ENCODE data around the gene PIK3R2. TPM values are rescaled to one million over a fixed set of nuclear protein-coding genes. Genes with fewer than 3 reads are reported as not detected.
A peak's percentile ranks its signal among the peaks of the same experiment; 100 is the strongest.
"Not testable (repeated sequence)": the region's sequence is repeated elsewhere in the genome, so short reads cannot be mapped to it uniquely, and the experiment has no call there.

Gene PIK3R2
- total RNA-seq, 2 experiments from 2014 or later, result 11.4 to 12.9 TPM

DNA sequence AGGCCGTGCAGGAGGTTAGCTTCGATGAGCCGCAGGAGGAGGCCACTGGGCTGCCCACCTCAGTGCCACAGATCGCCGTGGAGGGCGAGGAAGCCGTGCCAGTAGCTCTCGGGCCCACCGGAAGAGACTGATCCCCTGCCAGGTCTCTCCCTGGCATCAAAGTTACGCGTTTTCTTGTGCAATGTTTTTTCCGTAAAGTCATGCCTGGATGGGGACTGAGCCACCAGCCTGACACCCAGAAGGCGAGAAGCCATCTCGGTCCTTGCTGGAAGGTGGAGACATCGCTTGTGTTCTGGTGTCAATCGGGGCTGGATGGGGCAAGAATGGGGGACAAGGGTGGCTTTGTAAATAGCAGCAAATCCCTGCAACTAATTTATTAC lies 3.4 kb upstream of the PIK3R2 start:
- no peak overlapping the region for H3K4me3 Mint-ChIP-seq
- no peak overlapping the region for H3K27ac Mint-ChIP-seq
- H3K9me3 Mint-ChIP-seq, result no peaks in the 10 kb centered on the region
- H3K36me3 Mint-ChIP-seq, result peaks cover 15% of the 10 kb centered on the region
- H3K4me1 Mint-ChIP-seq, result peaks cover 14% of the 10 kb centered on the region
- POLR2A ChIA-PET, result interaction anchor here (0.7 to 0.8 kb wide), 2 partner anchors 23 to 663 kb away, joined by 3 read pairs; no protein-coding TSS in a partner anchor
- ATAC-seq (ENCODE audit: low read depth), result no peak
- no peak for DNase-seq
- H3K27me3 Mint-ChIP-seq, result no peaks in the 10 kb centered on the region

- Mint-ChIP-seq H3K27ac (peak overlapping the region; percentile 94), H3K4me3 (peak overlapping the region; percentile 91), H3K9me3 (no peaks in the 10 kb centered on the region), H3K4me1 (peaks cover 14% of the 10 kb centered on the region), H3K36me3 (peaks cover 9% of the 10 kb centered on the region), H3K27me3 (no peaks in the 10 kb centered on the region)
- DNase-seq (no peak), ATAC-seq (ENCODE audit: low read depth) (no peak)
- POLR2A ChIA-PET, result interaction anchor here (0.6 to 2.5 kb wide), 7 partner anchors 8 to 143 kb away, joined by 3 to 29 read pairs (median 6); partner anchors contain the start of genes ARRDC2 and IL12RB1
These were observed 2.0 kb upstream of the PIK3R2 start for GRCh38 chr19:18150776-18151624.

DNA sequence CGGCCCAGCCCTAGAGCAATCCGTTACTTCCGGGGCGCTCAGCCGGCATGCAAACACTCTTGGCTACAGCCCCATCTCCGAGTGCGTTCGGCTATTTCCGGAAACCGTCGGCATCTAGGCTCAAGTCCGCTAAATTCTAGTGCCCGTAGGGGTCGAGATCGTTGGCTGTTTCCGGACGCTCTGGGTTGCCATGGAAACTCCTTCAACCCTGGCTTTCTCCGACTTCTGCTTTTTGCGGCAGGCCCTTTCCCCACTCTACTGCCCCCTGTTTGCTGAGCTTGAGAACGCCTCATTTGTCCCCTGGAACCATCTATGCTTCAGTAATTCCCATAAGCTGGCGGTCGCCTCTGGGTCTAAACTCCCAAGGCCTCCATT lies 534 bp upstream of the PIK3R2 start:
- H3K27me3 Mint-ChIP-seq, result no peaks in the 10 kb centered on the region
- no peaks in the 10 kb centered on the region for H3K9me3 Mint-ChIP-seq
- peaks cover 17% of the 10 kb centered on the region for H3K4me1 Mint-ChIP-seq
- DNase-seq (peak; percentile 98), ATAC-seq (ENCODE audit: low read depth) (peak; percentile 72)
- H3K27ac Mint-ChIP-seq, result peak overlapping the region; percentile 94
- POLR2A ChIA-PET, result interaction anchor here (0.7 to 2.5 kb wide), 11 partner anchors 10 to 262 kb away, joined by 3 to 29 read pairs (median 6); partner anchors contain the start of genes ARRDC2, IL12RB1 and JUND
- H3K36me3 Mint-ChIP-seq, result peaks cover 2% of the 10 kb centered on the region
- H3K4me3 Mint-ChIP-seq, result peak overlapping the region; percentile 91

GRCh38 chr19:18153556-18154134 lies 682 bp downstream of the PIK3R2 start:
- no peak for ATAC-seq (ENCODE audit: low read depth)
- H3K27ac Mint-ChIP-seq, result peak overlapping the region; percentile 56
- no peak for DNase-seq
- H3K27me3 Mint-ChIP-seq, result no peaks in the 10 kb centered on the region
- peak overlapping the region; percentile 91 for H3K4me3 Mint-ChIP-seq
- H3K4me1 Mint-ChIP-seq, result peaks cover 17% of the 10 kb centered on the region
- POLR2A ChIA-PET, result no interaction called here
- no peaks in the 10 kb centered on the region for H3K36me3 Mint-ChIP-seq
- H3K9me3 Mint-ChIP-seq, result no peaks in the 10 kb centered on the region

DNA sequence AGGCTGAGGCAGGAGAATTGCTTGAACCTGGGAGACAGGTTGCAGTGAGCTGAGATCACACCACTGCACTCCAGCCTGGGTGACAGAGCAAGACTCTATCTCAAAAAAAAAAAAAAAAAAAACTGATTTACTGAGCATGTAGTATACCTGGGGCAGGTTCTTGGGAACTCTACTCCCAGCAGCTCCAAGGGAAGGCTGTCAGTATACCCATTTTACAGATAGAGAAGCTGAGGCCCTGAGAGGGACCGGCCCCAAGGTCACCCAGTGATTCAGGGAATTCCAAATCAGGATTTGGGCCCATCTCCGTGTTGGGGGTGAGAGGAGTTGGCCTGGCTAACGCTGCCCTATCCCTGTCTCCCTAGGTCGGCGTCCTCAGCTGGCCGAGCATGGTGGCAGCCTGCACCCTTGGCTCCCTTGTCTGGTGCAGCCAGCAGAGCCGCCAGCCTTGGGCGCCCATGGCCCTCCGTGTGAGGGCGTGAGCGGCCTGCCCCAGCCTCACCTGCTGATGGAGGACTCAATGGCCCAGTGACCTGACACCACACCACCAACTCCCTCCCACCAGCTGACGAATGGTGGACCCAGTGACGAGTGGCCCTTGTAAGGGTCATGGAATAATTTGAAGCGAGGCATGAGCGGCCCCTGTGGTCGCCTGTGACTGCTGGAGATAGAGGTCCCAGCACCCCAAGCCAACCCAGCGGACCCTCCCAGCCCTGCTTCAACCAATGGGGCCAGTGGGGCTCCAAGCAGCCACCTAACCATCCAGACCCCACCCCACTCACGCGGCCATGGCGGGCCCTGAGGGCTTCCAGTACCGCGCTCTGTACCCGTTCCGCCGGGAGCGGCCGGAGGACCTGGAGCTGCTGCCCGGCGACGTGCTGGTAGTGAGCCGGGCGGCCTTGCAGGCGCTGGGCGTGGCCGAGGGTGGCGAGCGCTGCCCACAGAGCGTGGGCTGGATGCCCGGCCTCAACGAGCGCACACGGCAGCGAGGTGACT lies 2.4 kb downstream of the PIK3R2 start:
- DNase-seq (no peak), ATAC-seq (ENCODE audit: low read depth) (no peak)
- no peak overlapping the region for H3K4me3 Mint-ChIP-seq
- H3K9me3 Mint-ChIP-seq, result no peaks in the 10 kb centered on the region
- POLR2A ChIA-PET, result interaction anchor here (0.6 kb wide), 2 partner anchors 26 to 172 kb away, joined by 3 to 4 read pairs; no protein-coding TSS in a partner anchor
- no peaks in the 10 kb centered on the region for H3K27me3 Mint-ChIP-seq
- H3K4me1 Mint-ChIP-seq, result peaks cover 21% of the 10 kb centered on the region
- H3K27ac Mint-ChIP-seq, result no peak overlapping the region
- peaks cover under 1% of the 10 kb centered on the region for H3K36me3 Mint-ChIP-seq

- POLR2A ChIA-PET, result interaction anchor here (0.6 kb wide), 1 partner anchor 25 kb away, joined by 4 read pairs; no protein-coding TSS in a partner anchor
- no peaks in the 10 kb centered on the region for H3K27me3 Mint-ChIP-seq
- peaks cover 22% of the 10 kb centered on the region for H3K4me1 Mint-ChIP-seq
- H3K9me3 Mint-ChIP-seq, result no peaks in the 10 kb centered on the region
- DNase-seq (no peak), ATAC-seq (ENCODE audit: low read depth) (no peak)
- no peak overlapping the region for H3K4me3 Mint-ChIP-seq
- peaks cover 2% of the 10 kb centered on the region for H3K36me3 Mint-ChIP-seq
- H3K27ac Mint-ChIP-seq, result no peak overlapping the region
These were observed 3.3 kb downstream of the PIK3R2 start for GRCh38 chr19:18156268-18156667.

GRCh38 chr19:18156841-18157464 lies 4.0 kb downstream of the PIK3R2 start:
- H3K36me3 Mint-ChIP-seq, result peaks cover 2% of the 10 kb centered on the region
- H3K27ac Mint-ChIP-seq, result no peak overlapping the region
- POLR2A ChIA-PET, result no interaction called here
- DNase-seq (no peak), ATAC-seq (ENCODE audit: low read depth) (no peak)
- H3K4me1 Mint-ChIP-seq, result peaks cover 20% of the 10 kb centered on the region
- no peak overlapping the region for H3K4me3 Mint-ChIP-seq
- no peaks in the 10 kb centered on the region for H3K9me3 Mint-ChIP-seq
- H3K27me3 Mint-ChIP-seq, result no peaks in the 10 kb centered on the region

GRCh38 chr19:18157465-18158063 lies 4.6 kb downstream of the PIK3R2 start:
- Mint-ChIP-seq H3K9me3 (no peaks in the 10 kb centered on the region), H3K27ac (no peak overlapping the region), H3K4me1 (peaks cover 19% of the 10 kb centered on the region), H3K27me3 (no peaks in the 10 kb centered on the region), H3K4me3 (no peak overlapping the region), H3K36me3 (peaks cover 2% of the 10 kb centered on the region)
- POLR2A ChIA-PET, result interaction anchor here (0.6 to 0.9 kb wide), 3 partner anchors 40 to 118 kb away, joined by 3 read pairs; no protein-coding TSS in a partner anchor
- DNase-seq (no peak), ATAC-seq (ENCODE audit: low read depth) (no peak)

DNA sequence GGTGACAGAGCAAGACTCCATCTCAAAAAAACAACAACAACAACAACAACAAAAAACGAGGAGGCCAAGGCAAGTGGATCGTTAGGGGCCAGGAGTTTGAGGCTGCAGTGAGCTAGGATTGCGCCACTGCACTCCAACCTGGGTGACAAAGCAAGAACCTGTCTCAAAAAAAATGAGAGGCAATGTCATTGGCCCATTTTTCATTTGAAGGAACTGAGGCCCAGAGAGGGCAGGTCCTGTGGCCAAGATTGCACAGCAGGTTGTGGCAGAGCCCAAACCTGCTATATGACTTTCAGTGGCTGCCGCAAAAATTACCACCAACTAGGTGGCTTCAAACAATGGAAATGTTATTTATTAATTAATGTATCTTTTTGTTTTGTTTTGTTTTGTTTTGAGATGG lies 5.5 kb downstream of the PIK3R2 start:
- H3K4me1 Mint-ChIP-seq, result peaks cover 19% of the 10 kb centered on the region
- POLR2A ChIA-PET, result interaction anchor here (0.6 to 1.0 kb wide), 4 partner anchors 32 to 117 kb away, joined by 3 read pairs; no protein-coding TSS in a partner anchor
- ATAC-seq (ENCODE audit: low read depth), result no peak

GRCh38 chr19:18159059-18159616 lies 6.2 kb downstream of the PIK3R2 start:
- POLR2A ChIA-PET, result interaction anchor here (0.6 to 1.1 kb wide), 4 partner anchors 8 to 32 kb away, joined by 3 read pairs; partner anchors contain the start of gene IFI30
- H3K9me3 Mint-ChIP-seq; H3K36me3 Mint-ChIP-seq; DNase-seq; H3K27me3 Mint-ChIP-seq; H3K4me3 Mint-ChIP-seq; ATAC-seq (ENCODE audit: low read depth); H3K27ac Mint-ChIP-seq: not testable (repeated sequence)
- H3K4me1 Mint-ChIP-seq, result peaks cover 15% of the 10 kb centered on the region

More for the DNA sequence above, 5.5 kb downstream of the PIK3R2 start:
- Mint-ChIP-seq H3K36me3 (peaks cover 2% of the 10 kb centered on the region), H3K27me3 (no peaks in the 10 kb centered on the region), H3K27ac (no peak overlapping the region), H3K9me3 (no peaks in the 10 kb centered on the region), H3K4me3 (no peak overlapping the region)
- no peak for DNase-seq

DNA sequence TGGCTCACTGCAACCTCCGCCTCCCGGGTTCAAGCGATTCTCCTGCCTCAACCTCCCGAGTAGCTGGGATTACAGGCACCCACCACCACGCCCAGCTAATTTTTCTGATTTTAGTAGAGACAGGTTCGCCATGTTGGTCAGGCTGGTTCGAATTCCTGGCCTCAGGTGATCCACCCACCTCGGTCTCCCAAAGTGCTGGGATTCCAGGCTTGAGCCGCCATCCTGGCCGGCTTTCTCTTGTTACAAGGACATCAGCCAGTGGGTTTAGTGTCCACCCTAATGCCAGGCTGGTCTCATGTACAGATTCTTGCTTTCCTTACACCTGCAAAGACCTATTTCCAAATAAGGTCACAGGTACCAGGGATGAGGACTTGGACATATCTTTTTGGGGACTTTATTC lies 6.8 kb downstream of the PIK3R2 start:
- no peaks in the 10 kb centered on the region for H3K9me3 Mint-ChIP-seq
- no peak for DNase-seq
- H3K27me3 Mint-ChIP-seq, result no peaks in the 10 kb centered on the region
- no peak for ATAC-seq (ENCODE audit: low read depth)
- H3K4me3 Mint-ChIP-seq, result no peak overlapping the region
- POLR2A ChIA-PET, result interaction anchor here (1.1 to 1.6 kb wide), 2 partner anchors 14 to 42 kb away, joined by 3 to 8 read pairs; partner anchors contain the start of gene IFI30
- H3K27ac Mint-ChIP-seq, result no peak overlapping the region
- H3K4me1 Mint-ChIP-seq, result peaks cover 11% of the 10 kb centered on the region
- H3K36me3 Mint-ChIP-seq, result peaks cover 2% of the 10 kb centered on the region
